Sigmoid colon (tissue), 7 donors: ENCODE results near the gene AK5. TPM values are rescaled to one million over a fixed set of nuclear protein-coding genes. Genes with fewer than 3 reads are reported as not detected.

ENCODE experiments used
- DNase-seq: peaks from one replicate; pipeline ENCODE4 v3.0.0-alpha.2; 2019
- H3K27ac ChIP-seq, 4 donors: fragments of 200-600 bp; sonication (generic); one replicate each; pipeline ENCODE4 v1.5.1; 2016 to 2019; ENCODE audit warnings: mild to moderate bottlenecking in 1 of 4
- H3K27me3 ChIP-seq, 3 donors: fragments of 200-600 bp; sonication (generic); one replicate each; pipeline ENCODE4 v1.5.1; 2019; ENCODE audit warnings: mild to moderate bottlenecking in 1 of 3
- H3K36me3 ChIP-seq, 4 donors: fragments of 200-600 bp; sonication (generic); one replicate each; pipeline ENCODE4 v1.5.1; 2016 to 2019
- H3K4me1 ChIP-seq, 4 donors: fragments of 200-600 bp; sonication (generic); one replicate each; pipeline ENCODE4 v1.5.1; 2017 to 2019
- H3K4me3 ChIP-seq, 4 donors: fragments of 200-600 bp; sonication (generic); one replicate each; pipeline ENCODE4 v1.5.1; 2017 to 2019; ENCODE audit warnings: mild to moderate bottlenecking in 2 of 4, moderate library complexity in 1 of 4
- H3K9me3 ChIP-seq, 4 donors: fragments of 200-600 bp in 3 of 4; sonication (generic) in 3 of 4; one replicate each; pipeline versions ENCODE4 v1.5.1 to v1.6.1; 2013 to 2019
- CTCF ChIP-seq, 4 experiments: fragments of 450-650 bp in 3 of 4; fragments of 200-600 bp in 1 of 4; IDR thresholded peaks; one replicate each; pipeline ENCODE4 v1.5.1; 2016 to 2019; ENCODE audit warnings: antibody characterized with exemption in 4 of 4, mild to moderate bottlenecking in 3 of 4, moderate library complexity in 2 of 4
- EP300 ChIP-seq, 4 donors: sonication (generic); formaldehyde crosslinking; IDR thresholded peaks; one replicate each; pipeline ENCODE4 v1.6.1; 2017; ENCODE audit warnings: antibody characterized with exemption in 4 of 4
- POLR2A ChIP-seq, 2 donors: fragments of 450-650 bp; IDR thresholded peaks; one replicate each; pipeline ENCODE4 v1.6.1; 2016; ENCODE audit warnings: antibody characterized with exemption in 2 of 2, mild to moderate bottlenecking in 2 of 2, moderate library complexity in 2 of 2
- POLR2AphosphoS5 ChIP-seq, 4 donors: sonication (generic); formaldehyde crosslinking; IDR thresholded peaks; one replicate each; pipeline ENCODE4 v1.6.1; 2017; ENCODE audit warnings: antibody characterized with exemption in 4 of 4
- WGBS, 2 donors: extraction: QIAGEN DNeasy Blood & Tissue Kit; methylation state at CpG; one replicate each; pipeline ENCODE4 v1.1.7; 2013; 5-methylcytosine and 5-hydroxymethylcytosine counted together
- intact Hi-C: fragments of 100-400 bp; cut with DNase I; formaldehyde crosslinking; loops from one replicate; pipeline ENCODE4 v1.15.1; 2023
- polyA plus RNA-seq, 3 donors: library from polyadenylated mRNA; stranded (reverse); fragments of 200-250 nt; gene quantifications; one replicate each; pipeline ENCODE4 v1.2.3, GENCODE V29; 2013
- total RNA-seq, 4 donors: library from RNA; depleted of rRNA; stranded (reverse); fragments of >200 nt; gene quantifications; one replicate each; pipeline ENCODE4 v1.1.0, GENCODE V29; 2016
- donor health status: healthy with polysubstance abuse.
- donor health status: Bipolar disorder and iron deficiency.
- donor health status: healthy.

AK5 gene
- total and polyA plus RNA-seq, 7 donors: 0.33 to 6.1 (median 1.9) TPM; not detected in 1

DNA sequence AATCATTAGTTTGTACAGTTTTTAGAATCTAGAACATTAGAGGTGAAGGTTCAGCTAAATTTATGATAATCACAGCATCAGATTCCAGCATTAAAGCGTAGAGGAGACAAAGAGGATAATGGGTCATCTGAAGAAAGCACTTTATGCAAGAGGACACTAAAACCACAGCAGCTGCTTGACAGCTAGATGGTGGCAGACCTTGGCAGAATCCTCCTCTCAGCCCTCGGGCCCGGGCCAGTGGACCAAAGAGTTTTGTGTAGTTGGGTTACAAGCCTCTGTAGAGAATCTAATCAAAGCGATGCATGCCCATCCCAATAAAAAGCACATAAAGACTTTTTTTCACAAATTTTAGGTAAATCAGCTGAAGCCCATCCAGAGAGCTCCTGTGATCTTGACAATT, 59.4 kb downstream of the AK5 start:
- DNase-seq: no peak
- 94 to 96% methylated on average over 4 of the region's 4 CpGs for WGBS, 2 donors
- intact Hi-C loops: no loop called here
- Histone ChIP-seq H3K4me1 (no peaks in the 10 kb centered on the region), H3K27me3 (no peaks in the 10 kb centered on the region), H3K4me3 (no peak overlapping the region), H3K27ac (no peak overlapping the region), H3K9me3 (no peaks in the 10 kb centered on the region), H3K36me3 (no peaks in the 10 kb centered on the region)
- TF ChIP-seq EP300 (IDR thresholded peaks at IDR 0.05) (no peak), POLR2A (IDR thresholded peaks at IDR 0.05) (no peak), POLR2AphosphoS5 (IDR thresholded peaks at IDR 0.05) (no peak), CTCF (IDR thresholded peaks at IDR 0.05) (no peak)

- H3K4me1 ChIP-seq: no peaks in the 10 kb centered on the region
- H3K9me3 ChIP-seq: no peaks in the 10 kb centered on the region
- TF ChIP-seq CTCF (IDR thresholded peaks at IDR 0.05) (no peak), POLR2A (IDR thresholded peaks at IDR 0.05) (no peak), EP300 (IDR thresholded peaks at IDR 0.05) (no peak), POLR2AphosphoS5 (IDR thresholded peaks at IDR 0.05) (no peak)
- no peak for DNase-seq
- intact Hi-C loops: no loop called here
- H3K27me3 ChIP-seq: no peaks in the 10 kb centered on the region
- H3K27ac ChIP-seq: no peak overlapping the region
- no peaks in the 10 kb centered on the region for H3K36me3 ChIP-seq
- H3K4me3 ChIP-seq: no peak overlapping the region
Observed at GRCh38 chr1:77342745-77343144, 60.9 kb downstream of the AK5 start.

- Histone ChIP-seq H3K27me3 (no peaks in the 10 kb centered on the region), H3K4me1 (no peaks in the 10 kb centered on the region), H3K36me3 (no peaks in the 10 kb centered on the region), H3K9me3 (no peaks in the 10 kb centered on the region), H3K27ac (no peak overlapping the region), H3K4me3 (no peak overlapping the region)
- intact Hi-C loops: no loop called here
- no peak for DNase-seq
- 45 to 47% methylated on average over 6 of the region's 6 CpGs for WGBS, 2 donors
- TF ChIP-seq CTCF (IDR thresholded peaks at IDR 0.05) (no peak), POLR2A (IDR thresholded peaks at IDR 0.05) (no peak), POLR2AphosphoS5 (IDR thresholded peaks at IDR 0.05) (no peak), EP300 (IDR thresholded peaks at IDR 0.05) (no peak)
Observed at GRCh38 chr1:77347646-77348045, 65.8 kb downstream of the AK5 start.

DNA sequence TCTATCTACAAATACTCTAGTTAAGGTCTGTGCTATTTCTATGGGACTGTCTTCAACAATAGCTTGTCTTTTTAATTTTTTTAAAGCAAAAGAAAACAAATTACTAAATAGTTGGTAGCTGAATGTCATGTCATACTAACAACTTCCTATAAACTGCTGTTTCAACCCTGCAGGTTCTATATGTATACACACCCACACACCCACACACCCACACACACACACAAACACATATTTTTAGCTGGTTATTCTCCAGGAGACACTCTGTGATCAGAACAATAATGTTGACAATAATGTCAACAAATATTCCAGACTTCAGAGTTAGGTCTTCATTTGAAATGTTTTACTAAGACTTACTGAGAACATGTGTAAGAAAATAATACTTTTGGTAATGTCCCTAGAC, 66.7 kb downstream of the AK5 start:
- TF ChIP-seq POLR2AphosphoS5 (IDR thresholded peaks at IDR 0.05) (no peak), EP300 (IDR thresholded peaks at IDR 0.05) (no peak), CTCF (IDR thresholded peaks at IDR 0.05) (no peak), POLR2A (IDR thresholded peaks at IDR 0.05) (no peak)
- no peak overlapping the region for H3K4me3 ChIP-seq
- no peaks in the 10 kb centered on the region for H3K9me3 ChIP-seq
- no peak for DNase-seq
- intact Hi-C loops: no loop called here
- H3K27me3 ChIP-seq: no peaks in the 10 kb centered on the region
- no peaks in the 10 kb centered on the region for H3K36me3 ChIP-seq
- H3K4me1 ChIP-seq: no peaks in the 10 kb centered on the region
- H3K27ac ChIP-seq: no peak overlapping the region

- Histone ChIP-seq H3K27ac (no peak overlapping the region), H3K4me1 (no peaks in the 10 kb centered on the region), H3K27me3 (no peaks in the 10 kb centered on the region), H3K4me3 (no peak overlapping the region), H3K36me3 (no peaks in the 10 kb centered on the region), H3K9me3 (no peaks in the 10 kb centered on the region)
- DNase-seq: no peak
- WGBS, 2 donors: 35 to 73% methylated on average over 2 of the region's 2 CpGs
- no peak for TF ChIP-seq POLR2AphosphoS5 (IDR thresholded peaks at IDR 0.05)
- TF ChIP-seq CTCF (IDR thresholded peaks at IDR 0.05): no peak
- TF ChIP-seq EP300 (IDR thresholded peaks at IDR 0.05): no peak
- no peak for TF ChIP-seq POLR2A (IDR thresholded peaks at IDR 0.05)
- intact Hi-C loops: no loop called here
Observed at GRCh38 chr1:77349275-77349674, 67.5 kb downstream of the AK5 start.
